ENCODE measurements around the gene ZNF540.
"Not testable (repeated sequence)": the region's sequence is repeated elsewhere in the genome, so short reads cannot be mapped to it uniquely, and the experiment has no call there.

DNA sequence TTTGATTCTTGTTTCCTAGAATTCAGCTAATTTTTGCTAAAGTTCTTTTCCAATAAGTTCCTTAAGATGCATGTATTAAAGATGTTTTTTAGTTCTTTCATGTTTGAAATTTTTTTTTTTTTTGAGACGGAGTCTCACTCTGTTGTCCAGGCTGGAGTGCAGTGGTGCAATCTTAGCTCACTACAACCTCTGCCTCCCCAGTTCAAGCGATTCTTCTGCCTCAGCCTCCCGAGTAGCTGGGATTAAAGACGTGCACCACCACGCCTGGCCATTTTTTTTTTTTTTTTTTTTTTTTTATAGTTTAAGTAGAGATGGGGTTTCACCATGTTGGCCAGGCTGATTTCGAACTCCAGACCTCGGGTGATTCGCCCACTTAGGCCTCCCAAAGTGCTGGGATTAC, 62.5 kb downstream of the ZNF540 start:
- TF ChIP-seq FOXP2 (optimal IDR thresholded peaks at IDR 0.05; ENCODE audit: control extremely low read depth, extremely low read length, insufficient read depth); EZH2 (IDR thresholded peaks at IDR 0.05); POLR2AphosphoS5 (IDR thresholded peaks at IDR 0.05; ENCODE audit: borderline replicate concordance, low read depth, low read length): not testable (repeated sequence)

Measured in SK-N-MC (cell line).